Erythroblast (primary cell): Measurements from ENCODE around the gene TXNDC15.

Experiments used
- GATA1 ChIP-seq: IDR thresholded peaks from 2 replicates; pipeline ENCODE4 v1.6.1; 2011; ENCODE audit warnings: low read depth, mild to moderate bottlenecking, control low read depth, low read length, moderate library complexity
- POLR2A ChIP-seq: IDR thresholded peaks from 2 replicates; pipeline ENCODE4 v1.6.1; 2011; ENCODE audit warnings: mild to moderate bottlenecking, low read length

- TF ChIP-seq POLR2A, result no peak
- no peak for TF ChIP-seq GATA1
These were observed 70.9 kb downstream of the TXNDC15 start for GRCh38 chr5:134945041-134945440.
